Nephron (organoid): ENCODE data around the gene SARS2.
A peak's percentile ranks its signal among the peaks of the same experiment; 100 is the strongest.

Experiments
- H3K27ac Mint-ChIP-seq, 3 experiments: 2 replicates each; pipeline ENCODE4 v1.8.0; 2020; ENCODE audit warnings: mixed read lengths in 3 of 3, mild to moderate bottlenecking in 2 of 3, moderate library complexity in 1 of 3
- H3K27me3 Mint-ChIP-seq: 2 replicates; pipeline ENCODE4 v1.8.0; 2021; ENCODE audit warnings: low read depth, mild to moderate bottlenecking, moderate library complexity, mixed read lengths
- H3K36me3 Mint-ChIP-seq: 2 replicates; pipeline ENCODE4 v1.8.0; 2020; ENCODE audit warnings: low read depth, mixed read lengths
- H3K4me1 Mint-ChIP-seq: 2 replicates; pipeline ENCODE4 v1.8.0; 2020; ENCODE audit warnings: mixed read lengths
- H3K4me3 Mint-ChIP-seq, 3 experiments: 2 replicates each; pipeline ENCODE4 v1.8.0; 2020; ENCODE audit warnings: mild to moderate bottlenecking in 3 of 3, mixed read lengths in 3 of 3, moderate library complexity in 2 of 3
- H3K9me3 Mint-ChIP-seq: 2 replicates; pipeline ENCODE4 v1.8.0; 2020; ENCODE audit warnings: mixed read lengths
- CTCF ChIP-seq, 3 experiments: fragments of 200-600 bp; sonication (generic); IDR thresholded peaks; one replicate each; pipeline ENCODE4 v1.5.0; 2021; ENCODE audit warnings: antibody characterized with exemption in 3 of 3; ENCODE audit not compliant: unreplicated experiment in 3 of 3

The SARS2 gene

DNA sequence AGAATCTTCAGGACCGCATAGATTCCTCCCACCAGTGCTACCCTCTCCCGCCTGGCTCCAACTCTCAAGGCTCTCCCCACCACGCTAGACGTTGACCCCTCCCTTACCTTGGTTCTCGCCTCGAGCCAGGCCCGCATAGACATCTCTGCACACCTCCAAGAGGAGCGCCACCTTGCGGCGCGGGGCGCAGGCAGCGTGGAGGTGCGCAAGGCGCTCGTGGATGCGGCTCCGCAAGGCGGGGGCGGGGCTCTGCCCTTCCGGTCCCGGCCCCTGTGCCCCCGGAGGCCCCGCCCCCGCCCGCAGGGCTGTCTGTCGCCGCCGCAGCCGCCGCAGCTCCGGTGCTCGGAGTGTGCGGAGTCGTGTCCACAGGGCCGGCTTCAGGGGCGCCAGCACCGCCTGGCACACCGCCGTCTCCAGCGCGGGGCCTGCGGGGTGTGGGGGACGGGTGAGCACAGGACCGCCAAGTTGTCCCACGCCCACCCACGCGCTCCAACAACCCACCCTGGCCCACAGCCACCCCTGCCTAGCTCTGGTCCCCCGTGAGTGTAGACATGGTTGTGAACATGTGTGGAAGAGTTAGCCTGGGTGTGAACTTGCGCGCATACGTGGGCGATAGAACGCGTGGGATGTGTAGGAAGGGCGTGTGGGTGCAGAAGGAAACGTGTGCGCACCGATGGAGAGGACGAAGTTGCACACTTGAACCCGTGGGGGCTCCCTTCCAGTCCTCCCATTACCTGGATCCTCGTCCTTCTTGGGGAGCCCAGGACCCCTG lies 60.5 kb downstream of the SARS2 start:
- TF ChIP-seq CTCF (IDR thresholded peaks at IDR 0.05; ENCODE audit: unreplicated experiment in 3 of 3) = peak; percentile 62 to 81 (median 74)
- no peaks in the 10 kb centered on the region for H3K36me3 Mint-ChIP-seq
- peaks cover 10% of the 10 kb centered on the region for H3K4me1 Mint-ChIP-seq
- peak overlapping the region in 1 of 3 experiments; percentile 29 for H3K27ac Mint-ChIP-seq
- H3K9me3 Mint-ChIP-seq = no peaks in the 10 kb centered on the region
- peaks cover 22% of the 10 kb centered on the region for H3K27me3 Mint-ChIP-seq
- peak overlapping the region; percentile 60 to 73 (median 67) for H3K4me3 Mint-ChIP-seq

- peak overlapping the region; percentile 60 to 73 (median 67) for H3K4me3 Mint-ChIP-seq
- TF ChIP-seq CTCF (IDR thresholded peaks at IDR 0.05; ENCODE audit: unreplicated experiment in 3 of 3) = no peak
- H3K9me3 Mint-ChIP-seq = no peaks in the 10 kb centered on the region
- peaks cover 18% of the 10 kb centered on the region for H3K4me1 Mint-ChIP-seq
- peaks cover 22% of the 10 kb centered on the region for H3K27me3 Mint-ChIP-seq
- no peaks in the 10 kb centered on the region for H3K36me3 Mint-ChIP-seq
- H3K27ac Mint-ChIP-seq = peak overlapping the region in 1 of 3 experiments; percentile 29
Observed at GRCh38 chr19:38869160-38869835, 61.3 kb downstream of the SARS2 start.

DNA sequence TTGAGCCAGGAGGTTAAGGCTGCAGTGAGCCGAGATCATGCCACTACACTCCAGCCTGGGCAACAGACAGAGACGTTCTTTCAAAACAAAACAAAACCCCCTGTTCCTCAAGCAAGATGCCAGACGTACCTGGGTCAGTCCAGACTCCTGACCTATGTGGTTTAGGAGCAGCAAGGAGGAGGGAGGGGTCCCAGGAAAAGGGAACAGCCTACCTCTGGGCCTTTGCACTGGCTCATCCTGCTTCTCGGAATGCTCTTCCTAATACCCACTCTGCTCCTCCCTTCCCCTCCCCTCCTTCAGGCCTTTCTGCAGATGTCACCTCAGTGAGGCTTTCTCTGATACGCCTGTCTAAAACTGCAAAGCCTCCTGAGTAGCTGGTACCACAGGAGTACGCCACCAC lies 62.0 kb downstream of the SARS2 start:
- no peaks in the 10 kb centered on the region for H3K36me3 Mint-ChIP-seq
- H3K4me1 Mint-ChIP-seq = peaks cover 19% of the 10 kb centered on the region
- no peak overlapping the region for H3K27ac Mint-ChIP-seq
- no peak for TF ChIP-seq CTCF (IDR thresholded peaks at IDR 0.05; ENCODE audit: unreplicated experiment in 3 of 3)
- H3K9me3 Mint-ChIP-seq = no peaks in the 10 kb centered on the region
- peak overlapping the region in 1 of 3 experiments; percentile 14 for H3K4me3 Mint-ChIP-seq
- peaks cover 22% of the 10 kb centered on the region for H3K27me3 Mint-ChIP-seq

GRCh38 chr19:38867171-38867780 lies 63.3 kb downstream of the SARS2 start:
- no peak for TF ChIP-seq CTCF (IDR thresholded peaks at IDR 0.05; ENCODE audit: unreplicated experiment in 3 of 3)
- peaks cover 23% of the 10 kb centered on the region for H3K4me1 Mint-ChIP-seq
- H3K27me3 Mint-ChIP-seq = peaks cover 22% of the 10 kb centered on the region
- H3K9me3 Mint-ChIP-seq = no peaks in the 10 kb centered on the region
- H3K4me3 Mint-ChIP-seq = no peak overlapping the region
- no peak overlapping the region for H3K27ac Mint-ChIP-seq
- H3K36me3 Mint-ChIP-seq = no peaks in the 10 kb centered on the region
